Parathyroid adenoma (tissue), 2 donors: ENCODE measurements around the gene FAM3D.
A peak's percentile ranks its signal among the peaks of the same experiment; 100 is the strongest.

ENCODE experiments used
- H2AFZ ChIP-seq: fragments of 300-600 bp; sonication (generic); one replicate; pipeline ENCODE4 v1.7.0; 2017; ENCODE audit warnings: antibody characterized with exemption, mild to moderate bottlenecking
- H3K27ac ChIP-seq: fragments of 300-600 bp; sonication (generic); one replicate; pipeline ENCODE4 v1.7.0; 2017
- H3K27me3 ChIP-seq: fragments of 300-600 bp; sonication (generic); one replicate; pipeline ENCODE4 v1.7.0; 2017; ENCODE audit warnings: low read length; ENCODE audit not compliant: control insufficient read depth, insufficient read depth
- H3K36me3 ChIP-seq: fragments of 300-600 bp; sonication (generic); one replicate; pipeline ENCODE4 v1.7.0; 2017; ENCODE audit warnings: low read length; ENCODE audit not compliant: control insufficient read depth, insufficient read depth
- H3K4me1 ChIP-seq: fragments of 300-600 bp; sonication (generic); one replicate; pipeline ENCODE4 v1.7.0; 2017; ENCODE audit warnings: control low read depth
- H3K4me2 ChIP-seq: fragments of 300-600 bp; sonication (generic); one replicate; pipeline ENCODE4 v1.7.0; 2017; ENCODE audit warnings: low read length
- H3K4me3 ChIP-seq: fragments of 300-600 bp; sonication (generic); one replicate; pipeline ENCODE4 v1.7.0; 2017; ENCODE audit warnings: low read depth, low read length
- H3K79me2 ChIP-seq: fragments of 300-600 bp; sonication (generic); one replicate; pipeline ENCODE4 v1.7.0; 2017; ENCODE audit warnings: control low read depth
- H3K9ac ChIP-seq: fragments of 300-600 bp; sonication (generic); one replicate; pipeline ENCODE4 v1.7.0; 2017; ENCODE audit warnings: mild to moderate bottlenecking
- H3K9me3 ChIP-seq: fragments of 300-600 bp; sonication (generic); one replicate; pipeline ENCODE4 v1.7.0; 2017; ENCODE audit warnings: low read length; ENCODE audit not compliant: control insufficient read depth
- TF ChIP-seq, protein P1 (sequence below): fragments of 300-600 bp; sonication (generic); IDR thresholded peaks from one replicate; pipeline ENCODE4 v1.7.0; 2017; ENCODE audit warnings: antibody characterized with exemption, mild to moderate bottlenecking
- donor health status: primary hyperparathyroidism.

Gene FAM3D

DNA sequence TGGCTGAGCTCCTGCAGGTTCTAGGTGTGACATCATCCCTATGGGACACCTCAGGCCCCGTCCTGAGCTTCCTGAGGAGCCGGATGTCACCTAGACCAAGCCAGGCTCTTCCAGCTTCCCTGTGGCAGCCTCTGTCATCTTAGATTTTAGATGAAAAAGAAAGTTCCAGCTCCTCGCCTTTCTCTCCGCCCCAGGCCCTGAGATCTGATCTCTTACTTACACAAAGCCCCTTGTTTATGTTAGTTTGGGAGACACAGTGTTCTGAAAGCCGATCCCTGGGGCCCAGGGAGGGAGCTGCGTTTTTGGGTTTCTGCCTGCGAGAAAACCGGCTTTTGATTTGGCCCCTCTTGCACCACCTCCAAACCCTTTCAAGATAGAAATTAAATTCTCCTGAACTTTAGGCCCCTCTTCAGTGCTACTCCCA, 49.2 kb downstream of the FAM3D start:
- H2AFZ ChIP-seq, result peak overlapping the region; percentile 78
- H3K79me2 ChIP-seq, result no peaks in the 10 kb centered on the region
- H3K9me3 ChIP-seq, result no peaks in the 10 kb centered on the region
- H3K4me3 ChIP-seq, result no peak overlapping the region
- H3K27me3 ChIP-seq, result no peaks in the 10 kb centered on the region
- H3K4me2 ChIP-seq, result no peak overlapping the region
- peaks cover 14% of the 10 kb centered on the region for H3K4me1 ChIP-seq
- H3K27ac ChIP-seq, result peak overlapping the region; percentile 33
- no peaks in the 10 kb centered on the region for H3K36me3 ChIP-seq
- H3K9ac ChIP-seq, result no peak overlapping the region
- TF ChIP-seq, protein P1, sequence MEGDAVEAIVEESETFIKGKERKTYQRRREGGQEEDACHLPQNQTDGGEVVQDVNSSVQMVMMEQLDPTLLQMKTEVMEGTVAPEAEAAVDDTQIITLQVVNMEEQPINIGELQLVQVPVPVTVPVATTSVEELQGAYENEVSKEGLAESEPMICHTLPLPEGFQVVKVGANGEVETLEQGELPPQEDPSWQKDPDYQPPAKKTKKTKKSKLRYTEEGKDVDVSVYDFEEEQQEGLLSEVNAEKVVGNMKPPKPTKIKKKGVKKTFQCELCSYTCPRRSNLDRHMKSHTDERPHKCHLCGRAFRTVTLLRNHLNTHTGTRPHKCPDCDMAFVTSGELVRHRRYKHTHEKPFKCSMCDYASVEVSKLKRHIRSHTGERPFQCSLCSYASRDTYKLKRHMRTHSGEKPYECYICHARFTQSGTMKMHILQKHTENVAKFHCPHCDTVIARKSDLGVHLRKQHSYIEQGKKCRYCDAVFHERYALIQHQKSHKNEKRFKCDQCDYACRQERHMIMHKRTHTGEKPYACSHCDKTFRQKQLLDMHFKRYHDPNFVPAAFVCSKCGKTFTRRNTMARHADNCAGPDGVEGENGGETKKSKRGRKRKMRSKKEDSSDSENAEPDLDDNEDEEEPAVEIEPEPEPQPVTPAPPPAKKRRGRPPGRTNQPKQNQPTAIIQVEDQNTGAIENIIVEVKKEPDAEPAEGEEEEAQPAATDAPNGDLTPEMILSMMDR, result no peak

DNA sequence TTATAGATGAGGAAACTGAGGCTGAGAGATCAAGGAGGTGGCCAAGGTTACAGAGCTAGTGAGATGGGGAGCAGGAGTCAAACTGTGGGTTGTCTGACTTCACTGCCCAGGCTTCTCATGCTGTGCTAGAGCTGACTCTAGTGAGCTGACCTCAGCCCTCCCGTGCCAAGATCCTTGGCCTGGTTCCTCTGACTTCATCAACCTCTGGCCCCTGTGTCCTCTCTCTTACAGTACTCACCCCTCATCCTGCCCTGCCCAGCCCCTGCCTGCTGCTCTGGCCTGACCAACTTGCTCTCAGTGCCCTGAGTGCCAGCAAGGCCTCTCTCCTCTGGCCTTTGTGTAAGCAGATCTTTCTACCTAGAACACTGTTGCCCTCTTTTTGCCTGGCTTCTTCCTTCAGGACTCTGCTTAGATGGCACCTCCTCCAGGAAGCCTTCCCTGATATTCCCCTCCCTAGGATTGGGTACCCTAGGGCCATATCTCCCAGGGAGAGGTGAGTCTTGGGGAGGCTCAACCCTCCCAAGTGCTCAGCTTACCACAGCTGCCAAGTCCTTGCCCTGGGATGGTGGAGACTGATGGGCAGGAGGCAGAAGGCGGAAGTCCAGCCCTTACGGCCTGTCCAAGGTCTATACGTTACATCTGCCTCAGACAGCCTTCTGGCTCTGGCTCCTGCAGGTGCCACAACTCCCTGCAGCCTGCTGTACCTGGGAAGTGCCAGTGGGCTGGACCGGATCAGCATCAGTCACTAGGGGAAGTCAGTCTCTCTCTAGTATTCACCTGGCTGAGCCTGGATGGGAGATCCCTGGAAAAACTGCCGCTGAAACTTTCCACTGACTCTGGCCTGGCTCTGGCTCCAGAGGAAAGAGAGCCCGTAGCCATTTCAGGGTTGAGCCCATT, 53.1 kb downstream of the FAM3D start:
- TF ChIP-seq, protein P1, result no peak
- Histone ChIP-seq H3K36me3 (no peaks in the 10 kb centered on the region), H3K27me3 (no peaks in the 10 kb centered on the region), H3K27ac (no peak overlapping the region), H3K4me1 (peaks cover 27% of the 10 kb centered on the region), H3K79me2 (no peaks in the 10 kb centered on the region), H3K4me2 (no peak overlapping the region), H3K9me3 (no peaks in the 10 kb centered on the region), H3K9ac (no peak overlapping the region), H3K4me3 (no peak overlapping the region), H2AFZ (no peak overlapping the region)

DNA sequence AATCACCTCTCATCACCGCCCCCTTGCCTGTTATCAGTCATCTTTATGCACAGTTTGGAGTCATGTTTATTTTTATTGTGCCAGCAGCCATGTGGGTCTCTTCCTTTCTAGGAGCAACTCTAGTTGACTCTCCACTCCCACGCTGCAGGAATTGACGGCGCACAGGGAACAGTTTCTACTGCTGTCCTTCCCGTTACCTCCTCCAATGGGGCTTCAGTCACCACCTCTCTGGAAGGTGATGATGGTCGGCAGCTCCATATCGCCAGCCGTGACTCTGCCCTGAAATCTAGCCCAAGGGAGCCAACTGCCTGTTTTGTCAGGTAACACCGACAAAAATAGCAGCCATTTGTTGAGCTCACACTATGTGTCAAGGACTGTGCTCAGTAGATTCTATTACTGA, 53.7 kb downstream of the FAM3D start:
- TF ChIP-seq, protein P1, result no peak
- Histone ChIP-seq H3K9ac (no peak overlapping the region), H3K4me1 (peaks cover 26% of the 10 kb centered on the region), H3K36me3 (no peaks in the 10 kb centered on the region), H3K27me3 (no peaks in the 10 kb centered on the region), H3K4me2 (no peak overlapping the region), H3K79me2 (no peaks in the 10 kb centered on the region), H3K9me3 (no peaks in the 10 kb centered on the region), H2AFZ (no peak overlapping the region), H3K27ac (no peak overlapping the region), H3K4me3 (no peak overlapping the region)

DNA sequence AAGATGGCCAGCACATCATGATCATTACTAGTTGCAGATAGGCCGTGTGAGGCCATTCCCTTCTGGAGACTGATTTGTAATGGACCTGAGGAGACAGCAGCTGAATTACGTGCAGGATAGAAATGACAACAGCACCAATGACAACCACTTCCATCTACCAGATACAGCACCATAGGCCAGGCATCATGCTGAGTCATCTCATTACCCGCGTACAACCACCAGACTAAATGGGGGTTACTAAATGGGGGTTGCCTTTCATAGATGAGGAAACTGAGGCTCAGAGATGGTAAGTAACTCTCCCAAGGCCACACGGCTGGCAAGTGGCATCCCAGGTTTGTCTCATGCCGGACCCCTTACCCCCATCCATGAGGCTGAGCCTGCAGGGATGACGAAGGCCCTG, 56.6 kb downstream of the FAM3D start:
- Histone ChIP-seq H3K9ac (no peak overlapping the region), H3K27me3 (no peaks in the 10 kb centered on the region), H2AFZ (no peak overlapping the region), H3K4me1 (peaks cover 19% of the 10 kb centered on the region), H3K4me3 (no peak overlapping the region), H3K79me2 (no peaks in the 10 kb centered on the region), H3K36me3 (no peaks in the 10 kb centered on the region), H3K27ac (no peak overlapping the region), H3K4me2 (no peak overlapping the region), H3K9me3 (no peaks in the 10 kb centered on the region)
- TF ChIP-seq, protein P1, result no peak

DNA sequence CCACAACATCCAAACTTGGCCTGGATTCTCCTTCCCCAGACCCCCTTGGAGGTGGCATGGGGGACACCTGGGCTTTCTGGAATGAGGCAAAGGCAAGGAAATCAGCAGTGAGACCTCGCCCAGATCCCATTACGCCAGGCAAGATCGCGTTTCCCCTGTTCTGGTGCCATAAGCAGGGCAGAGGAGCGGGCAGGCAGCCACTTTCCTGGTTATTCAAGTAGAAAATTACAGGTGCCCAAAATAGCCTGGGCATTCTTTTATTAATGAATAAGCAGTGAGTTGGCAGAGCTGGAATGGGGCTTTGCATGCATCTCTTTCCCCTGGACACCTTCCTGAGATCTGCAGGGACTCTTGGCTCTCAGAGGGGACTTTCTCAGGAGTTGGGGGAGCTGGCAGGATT, 57.9 kb downstream of the FAM3D start:
- H2AFZ ChIP-seq, result no peak overlapping the region
- H3K27ac ChIP-seq, result no peak overlapping the region
- H3K4me3 ChIP-seq, result no peak overlapping the region
- H3K4me1 ChIP-seq, result peaks cover 19% of the 10 kb centered on the region
- no peaks in the 10 kb centered on the region for H3K79me2 ChIP-seq
- TF ChIP-seq, protein P1, result no peak
- no peaks in the 10 kb centered on the region for H3K36me3 ChIP-seq
- H3K9ac ChIP-seq, result no peak overlapping the region
- H3K27me3 ChIP-seq, result no peaks in the 10 kb centered on the region
- H3K4me2 ChIP-seq, result peak overlapping the region; percentile 31
- H3K9me3 ChIP-seq, result no peaks in the 10 kb centered on the region
